ENCODE data around the gene GALNT15.

The GALNT15 gene

GRCh38 chr3:16179771-16180736, 5.6 kb downstream of the GALNT15 start:
- TF ChIP-seq TCF12 (IDR thresholded peaks at IDR 0.05; ENCODE audit: low read depth) (no peak), RAD21 (IDR thresholded peaks at IDR 0.05; ENCODE audit: low read depth) (no peak), FOXM1 (IDR thresholded peaks at IDR 0.05; ENCODE audit: borderline replicate concordance, low read depth) (no peak), ZBTB7A (IDR thresholded peaks at IDR 0.05; ENCODE audit: low read depth) (no peak), REST (IDR thresholded peaks at IDR 0.05; ENCODE audit: low read depth) (no peak), MAX (IDR thresholded peaks at IDR 0.05) (no peak), CEBPB (IDR thresholded peaks at IDR 0.05) (no peak)

GRCh38 chr3:16180737-16181134, 6.3 kb downstream of the GALNT15 start:
- no peak for TF ChIP-seq TCF12 (IDR thresholded peaks at IDR 0.05; ENCODE audit: low read depth)
- TF ChIP-seq USF1 (IDR thresholded peaks at IDR 0.05), result no peak

GRCh38 chr3:16181361-16181760, 6.9 kb downstream of the GALNT15 start:
- no peak for TF ChIP-seq REST (IDR thresholded peaks at IDR 0.05; ENCODE audit: low read depth)
- no peak for TF ChIP-seq RAD21 (IDR thresholded peaks at IDR 0.05; ENCODE audit: low read depth)
- no peak for TF ChIP-seq YY1 (IDR thresholded peaks at IDR 0.05; ENCODE audit: low read depth)
- no peak for TF ChIP-seq TEAD4 (IDR thresholded peaks at IDR 0.05)
- TF ChIP-seq EGR1 (IDR thresholded peaks at IDR 0.05), result no peak
- no peak for TF ChIP-seq MAX (IDR thresholded peaks at IDR 0.05)
- no peak for TF ChIP-seq EP300 (IDR thresholded peaks at IDR 0.05; ENCODE audit: borderline replicate concordance)
- no peak for TF ChIP-seq CREB1 (IDR thresholded peaks at IDR 0.05; ENCODE audit: low read depth)
- TF ChIP-seq ZBTB7A (IDR thresholded peaks at IDR 0.05; ENCODE audit: low read depth), result no peak
- TF ChIP-seq NFIC (IDR thresholded peaks at IDR 0.05), result no peak
- no peak for TF ChIP-seq TAF1 (IDR thresholded peaks at IDR 0.05; ENCODE audit: low read depth)
- TF ChIP-seq USF1 (IDR thresholded peaks at IDR 0.05), result no peak
- no peak for TF ChIP-seq TCF12 (IDR thresholded peaks at IDR 0.05; ENCODE audit: low read depth)
- no peak for TF ChIP-seq FOXM1 (IDR thresholded peaks at IDR 0.05; ENCODE audit: borderline replicate concordance, low read depth)
- no peak for TF ChIP-seq CEBPB (IDR thresholded peaks at IDR 0.05)

- no peak for TF ChIP-seq TAF1 (IDR thresholded peaks at IDR 0.05; ENCODE audit: low read depth)
- no peak for TF ChIP-seq FOXM1 (IDR thresholded peaks at IDR 0.05; ENCODE audit: borderline replicate concordance, low read depth)
- no peak for TF ChIP-seq CREB1 (IDR thresholded peaks at IDR 0.05; ENCODE audit: low read depth)
- TF ChIP-seq USF1 (IDR thresholded peaks at IDR 0.05), result no peak
- TF ChIP-seq ZBTB7A (IDR thresholded peaks at IDR 0.05; ENCODE audit: low read depth), result no peak
- TF ChIP-seq TEAD4 (IDR thresholded peaks at IDR 0.05), result no peak
These were observed 7.7 kb downstream of the GALNT15 start for GRCh38 chr3:16182183-16182582.

GRCh38 chr3:16182612-16183011, 8.1 kb downstream of the GALNT15 start:
- no peak for TF ChIP-seq EGR1 (IDR thresholded peaks at IDR 0.05)

GRCh38 chr3:16183082-16183481, 8.6 kb downstream of the GALNT15 start:
- TF ChIP-seq CEBPB (IDR thresholded peaks at IDR 0.05) (no peak), TEAD4 (IDR thresholded peaks at IDR 0.05) (no peak), RAD21 (IDR thresholded peaks at IDR 0.05; ENCODE audit: low read depth) (no peak), MAX (IDR thresholded peaks at IDR 0.05) (no peak), ZBTB7A (IDR thresholded peaks at IDR 0.05; ENCODE audit: low read depth) (no peak), EGR1 (IDR thresholded peaks at IDR 0.05) (no peak), TAF1 (IDR thresholded peaks at IDR 0.05; ENCODE audit: low read depth) (no peak), YY1 (IDR thresholded peaks at IDR 0.05; ENCODE audit: low read depth) (no peak), TCF12 (IDR thresholded peaks at IDR 0.05; ENCODE audit: low read depth) (no peak), CREB1 (IDR thresholded peaks at IDR 0.05; ENCODE audit: low read depth) (no peak), NFIC (IDR thresholded peaks at IDR 0.05) (no peak), REST (IDR thresholded peaks at IDR 0.05; ENCODE audit: low read depth) (no peak), EP300 (IDR thresholded peaks at IDR 0.05; ENCODE audit: borderline replicate concordance) (no peak), FOXM1 (IDR thresholded peaks at IDR 0.05; ENCODE audit: borderline replicate concordance, low read depth) (no peak), USF1 (IDR thresholded peaks at IDR 0.05) (no peak)

Measured in Ishikawa (cell line).